IPS-15b (cell line): ENCODE measurements around the gene SAMD4B.

Experiments used
- H3K27me3 ChIP-seq: one replicate; pipeline ENCODE4 v1.6.1; 2013; ENCODE audit warnings: low read length; ENCODE audit not compliant: control insufficient read depth, insufficient read depth
- H3K36me3 ChIP-seq: one replicate; pipeline ENCODE4 v1.6.1; 2013; ENCODE audit warnings: low read length; ENCODE audit not compliant: control insufficient read depth, insufficient read depth
- H3K4me1 ChIP-seq: one replicate; pipeline ENCODE4 v1.6.1; 2013; ENCODE audit warnings: mild to moderate bottlenecking, low read length; ENCODE audit not compliant: control insufficient read depth, insufficient read depth
- H3K4me3 ChIP-seq: one replicate; pipeline ENCODE4 v1.5.1; 2013; ENCODE audit warnings: low read depth, low read length
- H3K9ac ChIP-seq: one replicate; pipeline ENCODE4 v1.6.1; 2013; ENCODE audit warnings: low read depth, mild to moderate bottlenecking, low read length
- H3K9me3 ChIP-seq: one replicate; pipeline ENCODE4 v1.6.1; 2013; ENCODE audit warnings: mild to moderate bottlenecking, low read length; ENCODE audit not compliant: control insufficient read depth, insufficient read depth

Gene SAMD4B

GRCh38 chr19:39405958-39406655 lies 63.9 kb downstream of the SAMD4B start:
- H3K9ac ChIP-seq, result no peak overlapping the region
- H3K4me1 ChIP-seq, result peaks cover 23% of the 10 kb centered on the region
- peaks cover 10% of the 10 kb centered on the region for H3K36me3 ChIP-seq
- H3K4me3 ChIP-seq, result peak overlapping the region; percentile 72
- H3K9me3 ChIP-seq, result no peaks in the 10 kb centered on the region
- H3K27me3 ChIP-seq, result no peaks in the 10 kb centered on the region

GRCh38 chr19:39406656-39407409 lies 64.6 kb downstream of the SAMD4B start, which contains the start of gene ZFP36:
ZFP36 (plus strand) TSS chr19:39406847; CDS start chr19:39406905, 58 bp downstream.
- Histone ChIP-seq H3K4me3 (peak within 1 kb of the TSS; percentile 95), H3K9me3 (no peaks in the 10 kb centered on the region), H3K9ac (peak within 1 kb of the TSS; percentile 65), H3K36me3 (peaks cover 10% of the 10 kb centered on the region), H3K4me1 (peaks cover 23% of the 10 kb centered on the region), H3K27me3 (no peaks in the 10 kb centered on the region)

- peak overlapping the region; percentile 65 for H3K9ac ChIP-seq
- H3K4me3 ChIP-seq, result peak overlapping the region; percentile 95
- no peaks in the 10 kb centered on the region for H3K9me3 ChIP-seq
- H3K4me1 ChIP-seq, result peaks cover 19% of the 10 kb centered on the region
- peaks cover 10% of the 10 kb centered on the region for H3K36me3 ChIP-seq
- H3K27me3 ChIP-seq, result no peaks in the 10 kb centered on the region
Measured at GRCh38 chr19:39407410-39407659, 65.1 kb downstream of the SAMD4B start.

- Histone ChIP-seq H3K9me3 (no peaks in the 10 kb centered on the region), H3K27me3 (no peaks in the 10 kb centered on the region), H3K36me3 (peaks cover 10% of the 10 kb centered on the region), H3K4me3 (peak overlapping the region; percentile 95), H3K4me1 (peaks cover 19% of the 10 kb centered on the region), H3K9ac (peak overlapping the region; percentile 65)
Measured at GRCh38 chr19:39407660-39408391, 65.6 kb downstream of the SAMD4B start.

- Histone ChIP-seq H3K4me3 (peak overlapping the region; percentile 95), H3K4me1 (peaks cover 19% of the 10 kb centered on the region)
Measured at GRCh38 chr19:39408392-39409207, 66.4 kb downstream of the SAMD4B start.

GRCh38 chr19:39409208-39410016 lies 67.2 kb downstream of the SAMD4B start:
- H3K9me3 ChIP-seq, result no peaks in the 10 kb centered on the region
- H3K27me3 ChIP-seq, result no peaks in the 10 kb centered on the region
- H3K9ac ChIP-seq, result peak overlapping the region; percentile 95
- peaks cover 22% of the 10 kb centered on the region for H3K4me1 ChIP-seq
- H3K4me3 ChIP-seq, result peak overlapping the region; percentile 95
- H3K36me3 ChIP-seq, result peaks cover 12% of the 10 kb centered on the region

More at GRCh38 chr19:39408392-39409207, 66.4 kb downstream of the SAMD4B start:
- Histone ChIP-seq H3K27me3 (no peaks in the 10 kb centered on the region), H3K9ac (no peak overlapping the region), H3K9me3 (no peaks in the 10 kb centered on the region), H3K36me3 (peaks cover 10% of the 10 kb centered on the region)

- peaks cover 12% of the 10 kb centered on the region for H3K36me3 ChIP-seq
- no peaks in the 10 kb centered on the region for H3K27me3 ChIP-seq
- H3K4me1 ChIP-seq, result peaks cover 24% of the 10 kb centered on the region
- H3K4me3 ChIP-seq, result peak overlapping the region; percentile 95
- H3K9me3 ChIP-seq, result no peaks in the 10 kb centered on the region
- H3K9ac ChIP-seq, result peak overlapping the region; percentile 95
Measured at GRCh38 chr19:39410017-39410830, 68.0 kb downstream of the SAMD4B start.

GRCh38 chr19:39410831-39411080 lies 68.5 kb downstream of the SAMD4B start:
- peaks cover 21% of the 10 kb centered on the region for H3K4me1 ChIP-seq
- no peaks in the 10 kb centered on the region for H3K9me3 ChIP-seq
- peak overlapping the region; percentile 95 for H3K9ac ChIP-seq
- H3K27me3 ChIP-seq, result no peaks in the 10 kb centered on the region
- peaks cover 13% of the 10 kb centered on the region for H3K36me3 ChIP-seq
- H3K4me3 ChIP-seq, result peak overlapping the region; percentile 95

- Histone ChIP-seq H3K4me1 (peaks cover 18% of the 10 kb centered on the region), H3K9me3 (no peaks in the 10 kb centered on the region), H3K4me3 (peak overlapping the region; percentile 95), H3K36me3 (peaks cover 18% of the 10 kb centered on the region), H3K9ac (no peak overlapping the region), H3K27me3 (no peaks in the 10 kb centered on the region)
Measured at GRCh38 chr19:39411081-39411831, 69.0 kb downstream of the SAMD4B start.

- Histone ChIP-seq H3K4me3 (peak overlapping the region; percentile 31), H3K9ac (no peak overlapping the region), H3K27me3 (no peaks in the 10 kb centered on the region), H3K9me3 (no peaks in the 10 kb centered on the region), H3K4me1 (peaks cover 18% of the 10 kb centered on the region), H3K36me3 (peaks cover 19% of the 10 kb centered on the region)
Measured at GRCh38 chr19:39411832-39412099, 69.5 kb downstream of the SAMD4B start.
